Osteocyte (in vitro differentiated cells): ENCODE measurements around the gene GLRX5. TPM values are rescaled to one million over a fixed set of nuclear protein-coding genes. Genes with fewer than 3 reads are reported as not detected.

ENCODE experiments used
- DNase-seq: peaks from one replicate; pipeline ENCODE4 v3.0.0; 2021; ENCODE audit warnings: mixed read lengths; ENCODE audit not compliant: unreplicated experiment; ENCODE audit errors: extremely low spot score
- H3K27ac Mint-ChIP-seq: one replicate; pipeline ENCODE4 v1.8.0; 2021; ENCODE audit warnings: mild to moderate bottlenecking, mixed read lengths; ENCODE audit not compliant: unreplicated experiment
- H3K27me3 Mint-ChIP-seq: one replicate; pipeline ENCODE4 v1.8.0; 2021; ENCODE audit warnings: mixed read lengths; ENCODE audit not compliant: unreplicated experiment
- H3K36me3 Mint-ChIP-seq: one replicate; pipeline ENCODE4 v1.8.0; 2021; ENCODE audit warnings: mixed read lengths; ENCODE audit not compliant: unreplicated experiment
- H3K4me1 Mint-ChIP-seq: one replicate; pipeline ENCODE4 v1.8.0; 2021; ENCODE audit warnings: mixed read lengths; ENCODE audit not compliant: unreplicated experiment
- H3K4me3 Mint-ChIP-seq: one replicate; pipeline ENCODE4 v1.8.0; 2021; ENCODE audit warnings: mild to moderate bottlenecking, moderate library complexity, mixed read lengths; ENCODE audit not compliant: unreplicated experiment
- H3K9me3 Mint-ChIP-seq: one replicate; pipeline ENCODE4 v1.8.0; 2021; ENCODE audit warnings: mixed read lengths; ENCODE audit not compliant: unreplicated experiment
- total RNA-seq: library from RNA; stranded (reverse); gene quantifications from 2 replicates; pipeline ENCODE4 v1.2.1, GENCODE V29; 2021
- TF ChIP-seq, protein P1 (sequence below): fragments of 200-600 bp; sonication (generic); IDR thresholded peaks from 2 replicates; pipeline ENCODE4 v1.5.0; 2021; ENCODE audit warnings: antibody characterized with exemption, mild to moderate bottlenecking, moderate library complexity

GLRX5 gene
- total RNA-seq, 1 donor from 2014 or later = 55.1 TPM

DNA sequence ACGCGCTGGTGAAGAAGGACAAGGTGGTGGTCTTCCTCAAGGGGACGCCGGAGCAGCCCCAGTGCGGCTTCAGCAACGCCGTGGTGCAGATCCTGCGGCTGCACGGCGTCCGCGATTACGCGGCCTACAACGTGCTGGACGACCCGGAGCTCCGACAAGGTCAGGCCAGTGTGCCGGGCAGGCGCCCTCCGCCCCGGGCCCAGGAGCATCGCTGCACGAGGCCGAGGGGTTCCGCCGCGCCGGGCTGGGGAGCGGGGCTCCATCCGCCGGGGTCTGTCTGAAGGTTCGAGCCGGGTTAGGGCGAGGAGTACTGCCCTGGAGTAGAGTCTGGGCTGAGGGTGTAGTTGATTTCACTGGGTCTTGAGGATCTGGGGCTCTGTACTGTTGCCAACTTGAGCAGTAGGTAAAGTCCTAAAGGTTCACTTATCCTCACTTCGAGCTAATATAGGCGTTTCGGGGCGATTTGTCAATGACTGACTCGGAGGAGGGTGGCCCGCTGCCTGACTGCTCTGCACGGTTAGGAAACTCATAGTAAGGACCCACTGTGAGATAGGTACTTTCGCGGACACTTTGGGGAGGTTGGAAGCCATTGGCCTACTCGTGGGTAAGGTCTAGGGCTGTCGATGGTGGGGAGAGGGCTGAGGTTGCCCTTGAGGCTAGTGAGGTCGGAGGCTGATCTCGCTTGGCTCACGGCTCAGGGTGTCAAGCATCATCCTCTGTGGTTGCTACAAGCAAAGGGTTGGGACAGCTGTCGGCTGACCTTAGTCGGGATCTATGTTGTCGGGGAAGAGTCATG is 574 bp downstream of the GLRX5 start:
- H3K27ac Mint-ChIP-seq = peak overlapping the region; percentile 86
- H3K4me3 Mint-ChIP-seq = peak overlapping the region; percentile 97
- DNase-seq = no peak
- H3K4me1 Mint-ChIP-seq = peaks cover 70% of the 10 kb centered on the region
- no peaks in the 10 kb centered on the region for H3K9me3 Mint-ChIP-seq
- TF ChIP-seq, protein P1, sequence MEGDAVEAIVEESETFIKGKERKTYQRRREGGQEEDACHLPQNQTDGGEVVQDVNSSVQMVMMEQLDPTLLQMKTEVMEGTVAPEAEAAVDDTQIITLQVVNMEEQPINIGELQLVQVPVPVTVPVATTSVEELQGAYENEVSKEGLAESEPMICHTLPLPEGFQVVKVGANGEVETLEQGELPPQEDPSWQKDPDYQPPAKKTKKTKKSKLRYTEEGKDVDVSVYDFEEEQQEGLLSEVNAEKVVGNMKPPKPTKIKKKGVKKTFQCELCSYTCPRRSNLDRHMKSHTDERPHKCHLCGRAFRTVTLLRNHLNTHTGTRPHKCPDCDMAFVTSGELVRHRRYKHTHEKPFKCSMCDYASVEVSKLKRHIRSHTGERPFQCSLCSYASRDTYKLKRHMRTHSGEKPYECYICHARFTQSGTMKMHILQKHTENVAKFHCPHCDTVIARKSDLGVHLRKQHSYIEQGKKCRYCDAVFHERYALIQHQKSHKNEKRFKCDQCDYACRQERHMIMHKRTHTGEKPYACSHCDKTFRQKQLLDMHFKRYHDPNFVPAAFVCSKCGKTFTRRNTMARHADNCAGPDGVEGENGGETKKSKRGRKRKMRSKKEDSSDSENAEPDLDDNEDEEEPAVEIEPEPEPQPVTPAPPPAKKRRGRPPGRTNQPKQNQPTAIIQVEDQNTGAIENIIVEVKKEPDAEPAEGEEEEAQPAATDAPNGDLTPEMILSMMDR = no peak
- peaks cover 1% of the 10 kb centered on the region for H3K36me3 Mint-ChIP-seq
- H3K27me3 Mint-ChIP-seq = no peaks in the 10 kb centered on the region

DNA sequence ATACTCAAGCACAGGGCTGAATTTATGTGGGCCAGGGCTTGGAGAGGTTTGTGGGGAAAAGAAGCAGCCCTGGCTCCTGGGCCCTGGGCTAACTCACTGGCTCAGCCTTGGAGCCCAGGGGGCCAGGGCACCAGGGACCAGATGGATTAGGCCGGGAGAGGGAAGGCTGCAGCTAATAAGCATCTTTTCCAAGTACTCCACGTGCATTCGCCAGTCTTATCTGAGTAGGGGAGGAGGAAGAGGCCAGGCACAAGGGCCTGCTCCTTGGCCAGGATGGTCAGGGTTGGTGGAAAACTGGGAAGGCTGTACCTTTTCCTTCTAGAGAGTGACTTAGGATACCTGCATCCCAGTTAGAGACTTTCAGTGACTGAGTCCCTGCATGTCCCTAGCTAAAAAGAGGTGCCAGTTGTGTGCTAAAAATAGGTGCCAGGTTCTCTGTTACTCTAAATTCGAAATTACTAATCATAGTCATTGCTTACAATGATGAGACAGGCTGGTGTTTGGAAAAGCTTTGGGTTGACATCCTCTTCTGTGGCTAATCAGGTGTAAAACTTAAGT is 1.3 kb downstream of the GLRX5 start:
- Mint-ChIP-seq H3K27me3 (no peaks in the 10 kb centered on the region), H3K4me3 (peak overlapping the region; percentile 97), H3K9me3 (no peaks in the 10 kb centered on the region), H3K4me1 (peaks cover 64% of the 10 kb centered on the region), H3K27ac (peak overlapping the region; percentile 86), H3K36me3 (no peaks in the 10 kb centered on the region)
- TF ChIP-seq, protein P1 = no peak
- DNase-seq = no peak

DNA sequence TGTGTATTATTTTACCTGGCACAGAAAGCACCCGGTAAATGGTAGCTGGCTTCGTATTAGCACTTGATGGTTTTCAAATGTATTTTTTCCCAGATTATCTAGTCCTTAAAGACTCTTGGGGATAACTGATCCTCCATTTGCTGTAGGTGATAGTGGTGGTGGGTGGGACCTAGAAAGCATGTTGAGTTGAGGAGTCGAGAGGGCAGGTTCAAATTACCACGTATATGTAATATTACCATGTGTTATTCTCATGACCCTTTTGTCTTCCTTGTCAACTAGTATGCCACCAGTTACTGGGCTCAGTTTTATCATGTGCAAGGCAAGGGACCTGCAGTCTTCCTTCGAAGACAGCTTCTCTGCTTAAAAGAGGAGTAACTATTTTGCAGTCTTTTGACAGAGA is 1.8 kb downstream of the GLRX5 start:
- Mint-ChIP-seq H3K27ac (no peak overlapping the region), H3K4me1 (peaks cover 58% of the 10 kb centered on the region), H3K9me3 (no peaks in the 10 kb centered on the region), H3K4me3 (peak overlapping the region; percentile 97), H3K27me3 (no peaks in the 10 kb centered on the region), H3K36me3 (no peaks in the 10 kb centered on the region)
- no peak for DNase-seq
- TF ChIP-seq, protein P1 = no peak

DNA sequence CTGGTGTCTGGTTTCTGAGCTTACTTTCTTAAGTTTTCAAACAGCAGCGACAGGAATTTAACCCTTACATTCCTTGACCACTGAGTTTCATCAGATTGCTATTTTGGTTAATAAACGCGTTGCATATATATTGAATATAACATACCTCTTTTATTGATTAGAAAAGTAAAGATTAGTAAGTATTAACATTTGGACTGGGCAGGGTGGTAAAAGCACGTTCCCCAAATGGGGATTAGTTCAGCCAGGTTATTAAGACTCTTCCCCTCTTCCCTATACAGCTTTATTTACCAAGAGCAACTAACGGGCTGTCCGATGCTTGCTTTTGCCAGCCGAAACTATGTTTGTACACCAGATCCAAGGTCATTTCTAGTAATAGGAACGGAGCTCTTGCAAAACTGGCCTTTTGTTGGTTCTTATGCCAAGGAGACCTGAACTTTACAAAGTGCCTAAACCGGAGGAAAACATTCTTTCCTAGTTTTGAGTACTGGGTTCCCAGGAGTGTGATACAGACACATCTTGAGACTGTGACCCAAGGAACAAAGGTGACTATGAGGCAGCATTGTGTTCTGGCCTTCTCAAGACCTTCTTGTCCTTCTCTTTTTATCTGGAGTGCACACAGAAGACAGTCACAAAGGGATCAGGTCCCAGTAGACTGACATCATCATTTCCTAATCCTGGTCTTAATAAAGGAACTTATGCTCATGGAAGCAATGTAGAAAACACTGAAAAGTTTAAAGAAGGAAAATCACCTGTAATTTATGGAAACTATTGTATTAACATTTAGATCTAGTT is 2.6 kb downstream of the GLRX5 start:
- Mint-ChIP-seq H3K27me3 (no peaks in the 10 kb centered on the region), H3K36me3 (no peaks in the 10 kb centered on the region), H3K4me3 (peak overlapping the region; percentile 97), H3K27ac (no peak overlapping the region), H3K4me1 (peaks cover 51% of the 10 kb centered on the region), H3K9me3 (no peaks in the 10 kb centered on the region)
- no peak for DNase-seq
- TF ChIP-seq, protein P1 = no peak
